HCT116 (cell line): ENCODE data around the gene PPIL1.

Experiments used
- CTCF ChIP-seq, 3 experiments: fragments of 200-600 bp in 1 of 3; sonication (generic) in 1 of 3; IDR thresholded peaks in 2 of 3; conservative IDR thresholded peaks in 1 of 3; 2 replicates each; pipeline ENCODE4 v1.5.1; 2012 to 2017; ENCODE audit warnings: low read depth in 2 of 3, low read length in 2 of 3, antibody characterized with exemption in 1 of 3, borderline replicate concordance in 1 of 3, control low read depth in 1 of 3, mild to moderate bottlenecking in 1 of 3, mixed read lengths in 1 of 3, mixed run types in 1 of 3, moderate library complexity in 1 of 3; ENCODE audit not compliant: insufficient read depth in 1 of 3
- EZH2 ChIP-seq: fragments of 200-600 bp; sonication (generic); IDR thresholded peaks from 2 replicates; pipeline ENCODE4 v1.6.1; 2017; ENCODE audit warnings: antibody characterized with exemption, mixed run types
- JUND ChIP-seq: IDR thresholded peaks from 2 replicates; pipeline ENCODE4 v1.6.1; 2012
- POLR2A ChIP-seq: IDR thresholded peaks from 2 replicates; pipeline ENCODE4 v1.7.0; 2011; ENCODE audit warnings: borderline replicate concordance; ENCODE audit not compliant: insufficient read depth, insufficient read length; ENCODE audit errors: extremely low read depth
- TCF7L2 ChIP-seq: IDR thresholded peaks from 2 replicates; pipeline ENCODE4 v1.7.0; 2011; ENCODE audit warnings: borderline replicate concordance, inconsistent platforms; ENCODE audit not compliant: insufficient read depth, insufficient read length; ENCODE audit errors: extremely low read depth
- ZNF274 ChIP-seq: fragments of 200-500 bp; sonication (Bioruptor generic); IDR thresholded peaks from 2 replicates; pipeline ENCODE4 v1.6.1; 2014; ENCODE audit warnings: mild to moderate bottlenecking, low read depth, low read length, inconsistent platforms
- TF ChIP-seq, protein P1 (sequence below): IDR thresholded peaks from 2 replicates; pipeline ENCODE4 v1.6.1; 2012

- TF ChIP-seq EZH2 (no peak), CTCF (IDR thresholded peaks at IDR 0.05 in 2 of 3, conservative IDR thresholded peaks at IDR 0.05 in 1 of 3; ENCODE audit: borderline replicate concordance in 1 of 3, insufficient read depth in 1 of 3, low read depth in 2 of 3, low read length in 2 of 3) (no peak), ZNF274 (no peak), JUND (no peak), TCF7L2 (no peak), POLR2A (no peak)
- TF ChIP-seq, protein P1, sequence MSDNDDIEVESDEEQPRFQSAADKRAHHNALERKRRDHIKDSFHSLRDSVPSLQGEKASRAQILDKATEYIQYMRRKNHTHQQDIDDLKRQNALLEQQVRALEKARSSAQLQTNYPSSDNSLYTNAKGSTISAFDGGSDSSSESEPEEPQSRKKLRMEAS, result no peak
Observed at GRCh38 chr6:36837686-36838085, 36.9 kb downstream of the PPIL1 start.
